OCI-LY7 (cell line): ENCODE data around the gene PRTN3. TPM values are rescaled to one million over a fixed set of nuclear protein-coding genes. Genes with fewer than 3 reads are reported as not detected.

Experiments
- BruUV-seq: library from RNA; stranded (reverse); fragments of 400-500 nt; replicated peaks from 2 replicates; lab custom pipeline; 2021; lab: Mats Ljungman, UMichigan
- CTCF ChIA-PET: fragments of 300-600 bp; sonication (Branson Sonifier 250); formaldehyde crosslinking; loops from one replicate; lab custom pipeline; 2022; ENCODE audit warnings: antibody characterized with exemption; ENCODE audit not compliant: unreplicated experiment; lab: Charles Lee
- POLR2A ChIA-PET: fragments of 300-600 bp; sonication (Branson Sonifier 250); formaldehyde crosslinking; loops from one replicate; lab custom pipeline; 2022; ENCODE audit warnings: antibody characterized with exemption; lab: Charles Lee
- DNase-seq: peaks from one replicate; pipeline ENCODE4 v3.0.0-alpha.2; 2015; ENCODE audit warnings: low spot score
- H2AFZ ChIP-seq: fragments of 200-600 bp; sonication (generic), shearing (Covaris generic); 2 replicates; pipeline ENCODE4 v1.6.1; 2014; ENCODE audit warnings: mild to moderate bottlenecking, antibody characterized with exemption, low read length, moderate library complexity
- H3K27ac ChIP-seq: fragments of 200-600 bp; sonication (generic); 2 replicates; pipeline ENCODE4 v1.5.1; 2014; ENCODE audit warnings: mixed run types, low read depth, mild to moderate bottlenecking, moderate library complexity, low read length, inconsistent platforms; ENCODE audit not compliant: poor library complexity, severe bottlenecking
- H3K36me3 ChIP-seq: fragments of 200-600 bp; sonication (generic); 2 replicates; pipeline ENCODE4 v1.6.1; 2014; ENCODE audit warnings: mild to moderate bottlenecking, antibody characterized with exemption, low read length, moderate library complexity, mixed read lengths; ENCODE audit not compliant: insufficient read depth
- H3K4me1 ChIP-seq: fragments of 200-600 bp; sonication (generic); 2 replicates; pipeline ENCODE4 v1.5.1; 2014; ENCODE audit warnings: mild to moderate bottlenecking, low read length; ENCODE audit not compliant: insufficient read depth, poor library complexity, severe bottlenecking
- H3K4me2 ChIP-seq: fragments of 200-600 bp; sonication (generic); 2 replicates; pipeline ENCODE4 v1.6.1; 2014; ENCODE audit warnings: mild to moderate bottlenecking, low read length
- H3K4me3 ChIP-seq: fragments of 200-600 bp; sonication (generic); 2 replicates; pipeline ENCODE4 v1.5.1; 2014; ENCODE audit warnings: mild to moderate bottlenecking, low read depth, low read length; ENCODE audit not compliant: poor library complexity, severe bottlenecking
- H3K79me2 ChIP-seq: fragments of 200-600 bp; sonication (generic); 2 replicates; pipeline ENCODE4 v1.6.1; 2016; ENCODE audit warnings: low read depth, mild to moderate bottlenecking, low read length, moderate library complexity, mixed read lengths; ENCODE audit not compliant: insufficient read depth
- H3K9me2 ChIP-seq: fragments of 200-600 bp; sonication (generic); 2 replicates; pipeline ENCODE4 v1.6.1; 2016; ENCODE audit warnings: mild to moderate bottlenecking, low read length, mixed read lengths; ENCODE audit not compliant: insufficient read depth
- H3K9me3 ChIP-seq: fragments of 200-600 bp; sonication (generic); 2 replicates; pipeline ENCODE4 v1.6.1; 2014; ENCODE audit warnings: mild to moderate bottlenecking, mixed run types, low read length, mixed read lengths
- H4K20me1 ChIP-seq: fragments of 200-600 bp; sonication (generic); 2 replicates; pipeline ENCODE4 v1.6.1; 2014; ENCODE audit warnings: mild to moderate bottlenecking, antibody characterized with exemption, low read length, moderate library complexity, mixed read lengths; ENCODE audit not compliant: insufficient read depth
- CTCF ChIP-seq: fragments of 200-600 bp; sonication (generic); conservative IDR thresholded peaks from 2 replicates; pipeline ENCODE4 v1.5.1; 2014; ENCODE audit warnings: mild to moderate bottlenecking, antibody characterized with exemption, low read length, moderate library complexity, mixed read lengths
- EZH2phosphoT487 ChIP-seq: fragments of 200-600 bp; sonication (generic); IDR thresholded peaks from 2 replicates; pipeline ENCODE4 v1.6.1; 2018; ENCODE audit warnings: low read depth, borderline replicate concordance, mild to moderate bottlenecking, mixed run types, antibody characterized with exemption, low read length, moderate library complexity, mixed read lengths
- intact Hi-C: fragments of 100-400 bp; cut with micrococcal nuclease; formaldehyde crosslinking; loops from one replicate; pipeline ENCODE4 v1.10.0; 2022; ENCODE audit not compliant: unreplicated experiment
- total RNA-seq, 2 experiments: library from RNA; depleted of rRNA in 1 of 2; stranded (reverse); fragments of >200 nt in 1 of 2; shearing (Covaris generic) in 1 of 2; gene quantifications; 2 replicates each; pipeline ENCODE4 v1.2.3, GENCODE V29; 2014 to 2022

The PRTN3 gene
- total RNA-seq, 2 experiments from 2014 or later, result not detected

DNA sequence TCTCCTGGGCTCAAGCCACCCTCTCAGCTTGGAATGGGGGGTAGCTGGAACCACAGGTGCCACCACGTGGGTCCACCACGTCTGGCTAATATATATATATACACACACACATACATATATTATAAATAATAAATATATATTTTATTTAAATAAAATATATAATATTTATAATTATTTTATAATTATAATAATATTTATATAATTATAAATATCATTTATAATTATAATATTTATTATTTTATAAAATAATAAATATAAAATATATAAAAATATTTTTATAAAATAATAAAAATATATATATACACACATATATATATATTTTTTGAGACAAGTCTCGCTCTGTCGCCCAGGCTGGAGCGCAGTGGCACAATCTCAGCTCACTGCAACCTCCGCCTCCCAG lies 13.8 kb downstream of the PRTN3 start:
- TF ChIP-seq CTCF (no peak), EZH2phosphoT487 (no peak)
- Histone ChIP-seq H3K9me3 (no peaks in the 10 kb centered on the region), H3K4me3 (no peak overlapping the region), H3K9me2 (no peaks in the 10 kb centered on the region), H3K4me1 (no peaks in the 10 kb centered on the region), H3K4me2 (no peak overlapping the region), H3K79me2 (no peaks in the 10 kb centered on the region), H2AFZ (no peak overlapping the region), H4K20me1 (no peaks in the 10 kb centered on the region; the same call in 1 of the 2 replicates), H3K27ac (no peak overlapping the region), H3K36me3 (no peaks in the 10 kb centered on the region)
- no peak for DNase-seq
- CTCF ChIA-PET, result no interaction called here
- intact Hi-C loops, result no loop called here
- POLR2A ChIA-PET, result interaction anchor here (0.7 kb wide), 1 partner anchor 18 kb away, joined by 3 read pairs; no protein-coding TSS in a partner anchor
- no TSS peak for BruUV-seq

- H3K79me2 ChIP-seq, result no peaks in the 10 kb centered on the region
- intact Hi-C loops, result no loop called here
- H3K36me3 ChIP-seq, result no peaks in the 10 kb centered on the region
- no peak overlapping the region for H2AFZ ChIP-seq
- no peak for DNase-seq
- TF ChIP-seq EZH2phosphoT487 (no peak), CTCF (no peak)
- ChIA-PET CTCF (no interaction called here), POLR2A (no interaction called here)
- no peaks in the 10 kb centered on the region for H3K4me1 ChIP-seq
- H3K4me2 ChIP-seq, result no peak overlapping the region
- no peaks in the 10 kb centered on the region; the same call in 1 of the 2 replicates for H4K20me1 ChIP-seq
- no peaks in the 10 kb centered on the region for H3K9me3 ChIP-seq
- no peaks in the 10 kb centered on the region for H3K9me2 ChIP-seq
- BruUV-seq, result no TSS peak
- no peak overlapping the region for H3K4me3 ChIP-seq
- no peak overlapping the region for H3K27ac ChIP-seq
Measured at GRCh38 chr19:855142-855541, 14.3 kb downstream of the PRTN3 start.

DNA sequence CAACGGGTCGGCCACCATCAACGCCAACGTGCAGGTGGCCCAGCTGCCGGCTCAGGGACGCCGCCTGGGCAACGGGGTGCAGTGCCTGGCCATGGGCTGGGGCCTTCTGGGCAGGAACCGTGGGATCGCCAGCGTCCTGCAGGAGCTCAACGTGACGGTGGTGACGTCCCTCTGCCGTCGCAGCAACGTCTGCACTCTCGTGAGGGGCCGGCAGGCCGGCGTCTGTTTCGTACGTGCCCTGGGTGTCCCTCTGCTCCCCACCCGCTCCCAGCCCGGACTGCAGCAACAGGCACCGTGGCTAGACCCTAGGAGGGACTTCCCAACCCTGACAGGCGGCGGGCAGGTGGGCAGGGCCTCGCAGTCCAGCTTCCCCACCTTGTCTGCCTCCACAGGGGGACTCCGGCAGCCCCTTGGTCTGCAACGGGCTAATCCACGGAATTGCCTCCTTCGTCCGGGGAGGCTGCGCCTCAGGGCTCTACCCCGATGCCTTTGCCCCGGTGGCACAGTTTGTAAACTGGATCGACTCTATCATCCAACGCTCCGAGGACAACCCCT lies 14.8 kb downstream of the PRTN3 start:
- no peak overlapping the region for H3K4me3 ChIP-seq
- ChIA-PET CTCF (interaction anchor here (0.5 kb wide), 1 partner anchor 38 kb away, joined by 3 read pairs; no protein-coding TSS in a partner anchor), POLR2A (no interaction called here)
- DNase-seq, result no peak
- no TSS peak for BruUV-seq
- no peaks in the 10 kb centered on the region for H3K36me3 ChIP-seq
- H3K27ac ChIP-seq, result no peak overlapping the region
- intact Hi-C loops, result no loop called here
- H3K4me2 ChIP-seq, result no peak overlapping the region
- no peak overlapping the region for H2AFZ ChIP-seq
- H3K9me2 ChIP-seq, result no peaks in the 10 kb centered on the region
- no peaks in the 10 kb centered on the region for H3K79me2 ChIP-seq
- TF ChIP-seq CTCF, result no peak
- no peak for TF ChIP-seq EZH2phosphoT487
- H3K9me3 ChIP-seq, result no peaks in the 10 kb centered on the region
- peaks cover 2% of the 10 kb centered on the region for H3K4me1 ChIP-seq
- no peaks in the 10 kb centered on the region; the same call in 1 of the 2 replicates for H4K20me1 ChIP-seq
